HT-29 (cell line): ENCODE results near the gene TM4SF4. TPM values are rescaled to one million over a fixed set of nuclear protein-coding genes. Genes with fewer than 3 reads are reported as not detected.

ENCODE experiments used
- DNase-seq: peaks from one replicate; pipeline ENCODE4 v3.0.0-alpha.2; 2015; ENCODE audit warnings: low spot score
- total RNA-seq: library from RNA; depleted of rRNA; stranded (reverse); fragments of >200 nt; shearing (Covaris generic); gene quantifications from 2 replicates; pipeline ENCODE4 v1.2.3, GENCODE V29; 2014

Gene TM4SF4
- total RNA-seq, 1 experiment from 2014 or later: 981 TPM

DNA sequence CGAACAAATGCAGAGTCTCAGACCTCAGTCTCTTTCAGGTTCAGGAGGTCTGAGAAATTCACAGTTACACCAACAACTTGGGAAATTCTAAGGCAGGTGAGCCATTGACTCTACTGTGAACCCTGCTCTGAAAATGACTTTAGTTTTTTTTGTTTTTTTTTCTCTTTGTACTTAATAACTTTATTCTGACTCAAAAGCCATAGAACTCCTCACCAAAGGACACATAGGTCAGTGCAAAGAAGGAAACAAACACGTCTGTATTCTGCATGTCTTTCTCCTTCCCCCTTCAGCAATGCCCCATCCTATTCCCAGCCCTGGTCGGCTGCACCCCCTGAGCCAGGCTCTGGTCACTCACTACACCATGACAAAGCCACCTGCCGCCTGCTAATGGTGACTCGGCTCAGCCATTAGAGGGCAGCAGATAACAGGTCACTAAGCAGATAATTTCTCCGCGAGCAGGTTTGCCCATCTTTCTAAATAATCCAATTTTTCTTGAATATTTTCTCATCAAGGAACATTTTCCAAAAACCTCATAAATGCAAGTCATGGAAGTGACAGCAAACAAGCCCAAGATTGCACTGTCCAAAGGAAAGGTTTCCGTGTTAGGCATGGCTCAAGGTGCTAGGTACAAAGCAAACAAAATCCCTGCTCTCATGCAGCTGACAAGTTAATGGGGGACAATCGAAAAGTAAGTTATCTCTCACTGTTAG lies 37.7 kb downstream of the TM4SF4 start:
- peak; percentile 88 for DNase-seq

DNA sequence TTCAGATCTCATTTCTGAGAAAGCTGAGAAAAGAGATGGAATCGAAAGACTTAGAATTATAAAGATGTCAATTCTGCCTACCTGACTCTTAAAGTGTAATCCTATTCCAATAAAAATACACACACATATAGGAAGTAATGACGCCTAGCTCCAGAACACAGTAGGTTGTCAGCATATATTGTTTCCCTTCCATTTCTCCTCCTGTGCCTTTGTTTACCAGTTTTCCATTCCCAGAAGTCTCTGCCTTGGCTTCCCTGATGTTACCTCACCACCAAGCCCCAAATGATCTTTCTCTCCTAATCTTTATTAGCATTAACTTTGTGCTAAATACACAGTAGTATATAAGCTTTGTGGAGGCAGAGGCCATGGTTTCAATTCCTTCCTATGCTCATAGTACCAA lies 40.0 kb downstream of the TM4SF4 start:
- no peak for DNase-seq

DNA sequence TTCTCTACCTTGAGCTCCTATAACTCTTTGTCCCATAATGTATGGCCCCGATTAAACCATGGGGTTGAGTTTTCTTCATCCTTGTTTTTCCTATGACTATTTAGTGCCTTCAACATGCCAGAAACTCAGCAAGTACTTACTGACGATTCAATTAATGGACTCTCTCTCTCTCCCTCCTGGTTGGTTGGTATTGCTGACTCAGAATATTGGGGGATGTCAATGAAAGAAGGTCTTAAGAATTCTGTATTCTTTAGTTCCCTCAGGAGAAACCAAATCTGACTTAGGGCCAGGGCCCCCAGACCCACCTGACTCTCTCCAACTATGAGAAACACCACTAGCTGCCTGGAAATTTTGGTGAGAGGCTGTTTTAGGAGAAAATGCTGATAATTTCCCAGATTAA lies 40.8 kb downstream of the TM4SF4 start:
- no peak for DNase-seq

DNA sequence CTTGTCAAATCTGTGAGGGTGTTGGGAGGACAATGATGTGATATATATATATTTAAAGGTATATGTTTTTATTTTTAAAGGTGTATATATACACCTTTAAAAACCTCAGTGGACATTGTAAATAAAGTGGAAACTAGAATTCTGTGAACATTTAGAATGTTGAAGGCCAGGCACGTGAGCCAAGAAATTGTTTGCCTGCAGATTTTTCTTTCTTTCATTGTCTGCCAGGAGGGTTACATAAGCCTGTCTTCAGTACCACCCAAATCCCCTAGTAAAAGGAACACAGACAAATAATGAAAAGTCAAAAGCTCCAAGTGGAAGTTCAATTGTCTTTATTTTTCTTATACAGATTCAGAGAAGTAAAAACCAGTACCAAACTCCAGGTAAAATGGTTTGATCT lies 42.4 kb downstream of the TM4SF4 start:
- no peak for DNase-seq

DNA sequence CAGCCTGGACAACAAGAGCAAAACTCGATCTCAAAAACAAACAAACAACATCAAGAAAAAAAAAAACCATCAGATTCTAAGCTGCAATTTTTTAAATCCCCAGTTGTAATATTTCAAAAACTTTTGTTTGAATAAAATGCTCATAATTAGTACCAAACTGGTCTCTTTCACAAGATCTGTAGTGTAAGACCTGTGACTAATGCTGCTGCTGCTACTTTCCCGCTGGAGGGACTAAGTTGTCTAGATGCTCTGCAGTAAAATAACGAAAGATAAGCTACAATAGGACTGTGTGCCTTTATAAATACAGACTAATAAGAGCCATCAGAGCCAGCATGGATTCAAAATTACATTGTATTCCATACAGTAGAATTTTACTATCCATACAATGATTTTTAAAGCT lies 45.4 kb downstream of the TM4SF4 start:
- DNase-seq: no peak

DNA sequence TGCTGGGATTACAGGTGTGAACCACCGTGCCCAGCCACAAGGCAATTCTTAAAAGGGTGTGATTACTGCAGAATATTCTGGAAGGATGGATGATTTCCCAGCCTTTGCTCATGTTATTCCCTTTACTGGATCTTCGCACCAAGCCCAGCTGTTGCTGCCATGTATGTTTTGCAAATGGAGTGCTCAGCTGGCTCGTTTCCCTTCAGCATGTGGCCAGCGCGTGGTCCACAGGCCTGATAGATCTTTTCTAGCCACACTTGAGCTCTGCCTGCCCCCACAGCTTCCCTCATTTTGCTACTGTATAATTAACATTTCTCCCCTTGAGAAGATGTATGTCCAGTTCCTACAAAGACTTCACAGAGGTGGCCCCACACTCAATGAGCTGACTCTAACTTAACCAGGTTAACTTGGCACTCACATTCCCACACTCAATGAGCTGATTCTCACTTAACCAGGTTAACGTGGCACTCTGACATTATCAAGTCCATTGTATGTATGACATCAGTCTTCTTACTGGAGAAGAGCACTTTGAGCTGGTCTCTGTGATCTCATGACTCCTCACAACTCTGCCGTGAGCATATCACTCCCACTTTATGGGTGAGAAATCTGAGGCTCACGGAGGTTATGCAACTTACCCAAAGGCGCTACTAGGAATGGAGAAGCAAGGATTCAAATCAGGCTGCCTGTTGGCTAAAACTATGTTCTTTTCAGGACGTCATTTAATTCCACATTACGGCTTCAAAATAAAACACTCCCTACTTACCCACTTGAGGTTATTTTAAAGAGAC lies 49.2 kb downstream of the TM4SF4 start:
- no peak for DNase-seq

DNA sequence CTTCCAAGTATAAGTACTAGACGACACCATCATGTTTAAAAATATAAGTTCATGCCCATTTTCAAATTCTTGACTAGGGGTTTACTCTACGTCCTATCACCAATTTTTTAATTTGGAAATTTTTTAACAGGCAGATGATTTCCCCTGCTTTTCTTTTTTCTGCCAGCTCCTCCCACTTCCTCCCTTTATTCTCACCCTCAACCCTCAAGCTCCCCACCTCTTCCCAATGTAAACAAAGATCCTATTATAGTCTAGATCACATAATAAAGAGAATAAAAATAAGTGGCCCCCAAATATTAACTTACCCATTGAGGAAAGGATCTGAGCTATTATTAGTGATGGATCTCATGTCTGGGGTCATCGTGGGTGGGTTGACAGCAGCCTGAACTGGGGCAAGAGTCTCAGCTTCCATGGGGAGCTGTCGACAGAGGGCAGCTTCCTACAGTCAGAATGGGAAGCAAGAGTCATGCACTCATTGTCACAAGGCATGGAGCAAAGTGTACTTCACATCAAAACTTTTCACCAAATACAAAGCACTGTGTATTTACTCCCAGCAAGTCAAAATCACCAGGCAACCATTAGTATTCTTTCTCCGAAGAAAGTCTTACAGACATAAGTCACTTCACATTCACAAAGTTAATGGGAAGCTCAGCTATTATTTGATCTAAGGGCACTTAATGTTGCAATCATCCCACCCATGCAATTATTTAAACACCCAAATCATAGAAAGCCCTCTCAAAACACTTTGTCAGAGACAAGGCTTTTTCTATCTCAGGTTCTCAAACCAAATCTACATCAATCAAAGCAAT lies 53.2 kb downstream of the TM4SF4 start:
- DNase-seq: peak; percentile 58

DNA sequence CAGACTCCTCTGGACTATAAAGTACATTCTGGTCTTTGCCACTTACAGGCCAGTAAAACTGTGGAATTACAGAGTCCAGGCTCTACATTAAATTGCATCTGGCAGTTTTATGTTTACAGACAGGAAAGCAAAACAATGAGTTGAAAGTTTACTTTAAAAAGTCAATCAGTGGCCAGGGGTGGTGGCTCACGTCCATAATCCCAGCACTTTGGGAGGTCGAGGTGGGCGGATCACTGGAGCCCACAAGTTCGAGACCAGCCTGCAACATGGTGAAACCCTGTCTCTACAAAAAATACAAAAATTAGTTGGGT lies 53.8 kb downstream of the TM4SF4 start:
- no peak for DNase-seq

DNA sequence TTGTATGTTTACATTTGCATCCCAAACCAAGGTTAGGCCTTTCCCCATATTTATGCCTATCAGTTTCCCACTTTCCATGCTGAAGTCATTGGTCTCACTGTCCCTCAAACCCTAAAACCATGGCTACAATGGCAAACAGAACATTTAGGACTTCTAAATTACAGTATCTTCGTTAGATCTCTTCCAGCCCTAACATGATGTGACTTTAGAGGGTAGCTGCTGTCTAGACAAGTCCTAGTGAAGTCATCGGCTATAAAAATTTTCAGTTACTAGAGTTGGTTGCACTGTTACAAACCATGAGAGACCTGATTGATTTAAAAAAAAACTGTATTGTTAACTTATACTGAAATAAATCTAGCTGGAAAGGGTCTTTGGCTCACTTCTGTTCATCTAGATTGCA lies 54.6 kb downstream of the TM4SF4 start:
- DNase-seq: no peak

DNA sequence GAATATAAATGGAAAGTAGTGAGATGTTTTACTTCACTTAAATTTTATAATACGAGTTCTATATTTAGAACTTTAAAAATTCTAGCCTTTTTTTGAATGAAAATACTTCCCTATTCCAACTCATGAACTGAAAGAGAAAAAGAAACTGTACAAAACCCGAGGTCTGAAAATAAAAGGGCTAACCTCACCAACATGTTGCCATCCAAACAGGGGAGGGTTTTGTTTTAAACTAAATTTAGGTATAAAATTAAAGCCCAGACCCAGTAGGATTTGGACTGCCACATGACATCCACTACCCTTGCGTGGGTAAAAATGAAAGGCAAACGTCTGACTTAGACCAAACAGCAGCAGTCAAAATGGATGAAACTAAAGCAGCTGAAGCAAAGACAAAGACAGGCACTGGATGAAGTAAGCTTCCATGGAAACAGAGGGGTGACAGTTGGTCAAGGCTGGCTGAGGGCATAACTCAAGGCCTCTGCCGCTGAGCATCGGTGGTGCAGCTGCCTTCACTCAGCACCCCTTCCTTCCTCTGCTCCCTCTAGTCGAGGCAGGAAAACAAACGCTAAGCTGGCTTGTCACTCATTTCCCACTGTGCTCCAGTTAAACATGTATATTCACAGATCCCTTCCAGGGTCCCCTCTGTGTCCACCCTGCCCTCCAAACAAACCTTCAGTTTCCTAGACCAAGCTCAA lies 58.1 kb downstream of the TM4SF4 start:
- no peak for DNase-seq

DNA sequence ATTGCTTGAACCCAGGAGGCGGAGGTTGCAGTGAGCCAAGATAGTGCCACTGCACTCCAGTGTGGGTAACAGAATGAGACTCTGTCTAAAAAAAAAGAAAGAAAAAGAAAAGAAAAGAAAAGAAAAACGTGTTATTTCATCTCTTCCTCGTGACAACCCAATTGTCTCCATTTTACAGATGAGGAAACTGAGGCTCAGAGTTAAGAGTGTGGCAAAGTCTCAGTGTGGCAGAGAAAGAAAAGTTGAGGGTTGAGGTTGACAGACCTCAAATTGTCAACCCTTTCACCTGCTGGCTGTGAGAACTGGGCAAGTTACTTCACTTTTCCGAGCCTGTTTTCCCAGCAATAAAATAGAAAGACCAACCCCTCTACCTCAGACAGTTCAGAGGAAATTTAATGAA lies 59.6 kb downstream of the TM4SF4 start:
- DNase-seq: no peak

DNA sequence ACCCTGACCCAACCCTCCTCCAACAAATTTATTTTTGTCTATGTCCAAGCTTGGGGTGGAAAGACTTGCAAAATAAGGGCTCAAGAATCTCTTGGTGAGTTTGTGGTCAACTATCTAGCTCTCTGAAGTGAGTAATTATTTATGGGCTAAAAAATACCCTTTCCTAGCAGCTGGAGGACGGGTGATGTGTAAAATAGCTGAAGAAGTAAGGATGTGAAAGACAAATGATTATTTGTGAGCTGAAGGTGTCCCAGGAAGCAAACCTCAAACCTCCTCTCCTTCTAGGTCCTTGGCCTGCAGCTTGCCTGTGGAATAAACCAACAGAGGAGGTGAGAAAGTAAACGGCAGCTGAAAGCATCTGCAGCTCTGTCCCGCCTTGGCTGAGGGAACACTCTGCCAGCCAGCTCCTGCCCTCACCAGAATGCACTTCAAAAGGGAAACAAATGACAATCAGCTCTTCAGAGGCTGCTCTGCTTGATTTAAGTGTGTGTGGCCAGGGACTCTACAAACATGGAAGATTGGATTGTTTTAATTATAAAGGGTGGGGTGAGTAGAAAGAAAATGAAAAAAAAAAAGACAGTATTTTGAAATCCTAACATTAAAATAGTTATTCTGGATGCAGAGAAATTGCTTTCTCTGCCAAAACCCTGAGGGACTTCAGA lies 60.3 kb downstream of the TM4SF4 start:
- DNase-seq: no peak

DNA sequence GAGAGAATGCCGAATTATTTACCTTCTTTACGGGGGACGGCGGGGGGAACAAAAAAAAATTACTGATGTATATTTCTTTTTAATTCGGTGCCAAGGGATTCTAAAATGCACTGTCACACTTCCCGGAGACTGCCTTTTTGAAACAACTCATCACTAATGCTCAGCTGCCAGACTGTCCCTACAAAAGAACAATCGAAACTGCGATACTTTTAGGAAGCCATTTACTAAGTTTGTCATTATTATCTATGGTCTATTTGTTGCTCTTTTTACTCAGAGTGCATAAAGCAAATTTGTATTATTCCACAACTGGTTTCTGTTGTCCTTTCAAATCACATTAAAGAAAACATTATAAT lies 60.8 kb downstream of the TM4SF4 start:
- DNase-seq: no peak

DNA sequence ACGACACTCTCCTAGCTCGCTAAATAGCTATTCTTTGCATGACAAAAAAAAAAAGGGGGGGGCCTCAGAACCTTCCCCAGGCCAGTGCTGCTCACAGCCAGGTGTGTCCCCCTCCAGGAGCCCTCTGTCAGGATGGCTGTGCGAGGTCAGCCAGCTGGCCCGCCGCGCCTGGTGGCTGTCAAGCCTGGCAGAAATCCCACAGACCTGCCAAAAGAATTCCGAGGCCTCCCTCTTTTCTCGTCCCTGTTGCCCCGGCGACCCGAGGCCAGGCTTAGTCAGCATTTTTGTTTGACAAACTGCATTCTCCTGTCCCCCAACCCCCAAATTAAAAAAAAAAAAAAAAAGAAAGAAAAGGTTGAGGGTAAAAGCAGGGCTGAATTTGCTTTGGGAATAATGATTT lies 61.9 kb downstream of the TM4SF4 start:
- DNase-seq: no peak

DNA sequence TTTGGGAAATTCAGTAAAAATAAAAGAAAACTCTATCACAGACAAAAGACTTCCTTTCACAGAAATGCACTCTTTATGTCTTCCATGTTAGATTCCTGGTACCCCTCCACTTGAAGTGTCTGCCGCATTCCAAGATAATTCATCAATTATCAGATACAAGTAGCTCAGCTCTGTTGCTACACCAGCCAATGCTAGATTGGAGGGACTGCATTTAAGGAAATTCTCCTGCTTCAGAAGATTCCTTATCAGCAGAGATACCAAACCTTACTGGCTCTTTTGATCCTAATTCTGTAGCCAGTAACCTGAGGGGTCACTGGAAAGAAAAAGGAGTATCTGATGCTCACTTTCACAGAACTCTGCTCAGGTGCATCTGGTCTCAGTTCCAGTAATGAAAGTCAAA lies 63.9 kb downstream of the TM4SF4 start:
- DNase-seq: no peak

DNA sequence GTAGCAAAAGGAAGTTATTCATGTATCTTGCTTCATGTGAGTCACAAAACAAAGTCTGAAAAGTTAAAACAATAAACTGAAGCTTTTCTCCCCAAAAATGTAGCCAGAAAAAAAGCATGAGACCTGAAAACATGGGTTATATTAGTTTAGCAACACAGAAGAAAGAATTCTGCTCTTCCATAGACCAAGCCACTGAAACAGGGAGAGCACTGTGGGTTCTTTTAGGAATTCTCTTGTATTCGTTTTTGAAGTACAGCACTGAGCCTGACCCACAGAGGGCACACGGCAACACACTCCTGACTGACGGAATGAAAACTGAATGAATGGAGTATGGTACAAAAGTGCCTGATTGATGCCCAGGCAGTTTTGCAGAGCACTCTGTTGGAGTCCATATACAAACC lies 66.6 kb downstream of the TM4SF4 start:
- no peak for DNase-seq

DNA sequence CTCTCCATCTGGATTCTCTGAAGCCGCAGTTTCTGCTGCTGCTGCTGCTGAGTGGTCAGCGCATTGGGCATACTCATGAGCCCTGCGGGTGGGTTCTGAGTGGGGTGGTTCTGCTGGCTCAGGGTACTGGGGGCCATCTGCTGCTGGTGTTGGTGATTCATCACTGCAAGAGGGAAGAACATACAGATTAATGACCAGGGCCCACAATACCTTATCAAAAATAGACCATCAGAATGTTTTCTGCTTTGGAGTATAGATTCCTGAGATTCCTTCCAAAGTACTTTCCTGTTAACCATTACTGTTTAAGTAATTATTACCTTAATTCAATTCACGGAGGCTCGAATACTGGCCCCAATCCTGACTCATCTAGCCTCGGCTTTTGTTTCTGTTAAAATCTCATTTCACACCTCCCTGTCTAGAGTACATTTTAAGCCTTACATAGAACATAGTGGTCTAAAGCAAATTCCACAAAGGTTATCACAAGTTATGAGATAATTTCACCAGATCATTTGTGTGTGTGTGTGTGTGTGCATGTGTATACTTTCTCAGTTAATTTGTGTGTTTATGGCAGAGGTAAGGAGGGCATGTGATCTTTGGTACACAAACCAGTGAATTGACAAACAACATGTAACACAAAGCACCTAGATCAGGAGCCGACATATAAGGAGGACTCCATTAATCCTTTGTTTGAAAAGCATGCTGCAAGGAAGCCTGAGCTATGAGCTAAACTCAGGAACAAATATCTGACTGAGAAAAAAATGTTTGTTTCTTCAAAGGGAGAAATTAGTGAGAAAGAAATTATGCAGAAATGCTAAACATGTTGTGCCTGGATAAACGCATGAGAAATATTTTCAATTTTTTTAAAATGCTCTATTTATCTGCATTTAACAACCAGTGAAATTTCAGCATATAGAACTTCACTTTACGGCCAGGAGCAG lies 68.1 kb downstream of the TM4SF4 start:
- DNase-seq: peak; percentile 37

DNA sequence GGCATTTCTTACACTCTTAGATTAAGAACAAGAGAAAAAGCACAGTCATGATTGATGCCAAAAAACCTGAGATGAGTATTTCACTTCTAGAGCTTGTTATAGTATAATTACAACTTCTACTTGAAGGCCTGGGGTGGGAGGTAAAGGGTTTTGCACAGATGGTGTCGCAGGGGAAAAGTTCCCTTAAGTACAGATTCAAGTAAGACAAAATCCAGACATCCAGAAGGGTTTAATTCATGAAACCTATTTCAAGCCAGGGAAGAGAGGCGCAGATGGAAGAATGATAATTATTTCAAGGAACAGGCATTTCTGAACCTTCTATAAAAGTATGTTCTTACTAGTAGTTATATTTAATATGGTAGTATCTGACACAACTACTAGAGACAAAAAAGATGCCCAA lies 70.6 kb downstream of the TM4SF4 start:
- DNase-seq: no peak

DNA sequence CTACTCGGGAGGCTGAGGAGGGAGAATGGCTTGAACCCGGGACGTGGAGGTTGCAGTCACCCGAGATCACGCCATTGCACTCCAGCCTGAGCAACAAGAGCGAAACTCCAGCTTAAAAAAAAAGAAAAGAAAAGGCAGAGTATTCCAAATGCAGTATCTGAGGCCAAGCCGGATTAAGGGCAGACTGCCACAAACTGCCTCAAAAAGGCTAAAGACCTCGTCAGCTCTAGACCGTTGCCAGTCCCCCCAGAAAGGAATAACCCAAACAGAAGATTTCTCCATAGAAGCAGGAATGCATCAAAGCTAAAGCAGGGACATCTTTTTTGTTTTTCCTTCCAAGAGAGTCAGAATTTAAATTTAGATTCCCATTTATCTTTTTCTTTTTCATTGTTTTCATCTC lies 72.9 kb downstream of the TM4SF4 start:
- no peak for DNase-seq

DNA sequence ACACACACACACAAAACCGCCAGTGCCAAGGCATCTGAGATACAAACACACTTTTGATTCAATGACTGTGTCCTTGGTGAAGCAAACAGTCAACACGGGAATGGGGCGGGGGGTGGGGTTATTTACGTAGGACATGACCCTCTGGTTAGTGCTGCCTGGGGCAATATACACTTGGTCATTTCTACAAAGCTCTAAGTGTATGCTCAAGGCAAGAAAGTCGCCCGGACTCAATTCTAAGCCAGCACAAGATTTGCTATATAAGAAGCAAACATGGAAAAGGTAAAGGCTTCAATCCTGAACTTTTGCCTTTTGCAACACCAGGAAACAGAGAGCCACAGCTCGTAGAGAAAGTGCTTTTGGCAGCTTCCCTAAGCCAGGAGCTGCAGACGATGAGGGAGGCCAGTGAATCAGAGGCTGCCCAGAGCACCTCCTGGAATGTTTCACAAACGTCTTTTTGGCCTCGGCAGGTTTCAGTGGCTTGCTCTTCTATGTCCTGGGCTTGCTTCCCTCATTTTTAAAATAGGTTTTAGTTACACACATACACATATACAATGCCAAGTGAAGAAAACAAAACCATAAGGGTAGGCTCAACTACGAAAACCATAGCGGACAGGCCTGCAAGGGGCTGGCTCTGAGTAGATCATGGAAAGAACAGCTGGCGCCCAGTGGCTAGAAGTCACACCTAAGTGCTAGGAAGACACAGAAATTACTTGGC lies 73.6 kb downstream of the TM4SF4 start:
- DNase-seq: peak; percentile 57
